Type B pancreatic cell (in vitro differentiated cells): Measurements from ENCODE around the gene BRK1. TPM values are rescaled to one million over a fixed set of nuclear protein-coding genes. Genes with fewer than 3 reads are reported as not detected.

Source experiments
- DNase-seq: peaks from one replicate; pipeline ENCODE4 v3.0.0; 2021; ENCODE audit warnings: mixed read lengths; ENCODE audit not compliant: unreplicated experiment; ENCODE audit errors: extremely low spot score
- H3K27ac Mint-ChIP-seq: 2 replicates; pipeline ENCODE4 v1.8.0; 2021; ENCODE audit warnings: mild to moderate bottlenecking, mixed read lengths
- H3K27me3 Mint-ChIP-seq: 2 replicates; pipeline ENCODE4 v1.8.0; 2021; ENCODE audit warnings: mixed read lengths
- H3K36me3 Mint-ChIP-seq: 2 replicates; pipeline ENCODE4 v1.8.0; 2021; ENCODE audit warnings: mixed read lengths
- H3K4me1 Mint-ChIP-seq: one replicate; pipeline ENCODE4 v1.8.0; 2021; ENCODE audit warnings: mixed read lengths; ENCODE audit not compliant: unreplicated experiment
- H3K4me3 Mint-ChIP-seq: 2 replicates; pipeline ENCODE4 v1.8.0; 2021; ENCODE audit warnings: mild to moderate bottlenecking, mixed read lengths
- H3K9me3 Mint-ChIP-seq: 2 replicates; pipeline ENCODE4 v1.8.0; 2021; ENCODE audit warnings: mixed read lengths
- total RNA-seq: library from RNA; stranded (reverse); gene quantifications from 2 replicates; pipeline ENCODE4 v1.2.1, GENCODE V29; 2021; ENCODE audit warnings: low replicate concordance
- TF ChIP-seq, protein P1 (sequence below): fragments of 200-600 bp; sonication (generic); conservative IDR thresholded peaks from 2 replicates; pipeline ENCODE4 v1.5.0; 2021; ENCODE audit warnings: antibody characterized with exemption, mild to moderate bottlenecking

BRK1 gene
- total RNA-seq, 1 donor from 2014 or later, result 132 TPM

DNA sequence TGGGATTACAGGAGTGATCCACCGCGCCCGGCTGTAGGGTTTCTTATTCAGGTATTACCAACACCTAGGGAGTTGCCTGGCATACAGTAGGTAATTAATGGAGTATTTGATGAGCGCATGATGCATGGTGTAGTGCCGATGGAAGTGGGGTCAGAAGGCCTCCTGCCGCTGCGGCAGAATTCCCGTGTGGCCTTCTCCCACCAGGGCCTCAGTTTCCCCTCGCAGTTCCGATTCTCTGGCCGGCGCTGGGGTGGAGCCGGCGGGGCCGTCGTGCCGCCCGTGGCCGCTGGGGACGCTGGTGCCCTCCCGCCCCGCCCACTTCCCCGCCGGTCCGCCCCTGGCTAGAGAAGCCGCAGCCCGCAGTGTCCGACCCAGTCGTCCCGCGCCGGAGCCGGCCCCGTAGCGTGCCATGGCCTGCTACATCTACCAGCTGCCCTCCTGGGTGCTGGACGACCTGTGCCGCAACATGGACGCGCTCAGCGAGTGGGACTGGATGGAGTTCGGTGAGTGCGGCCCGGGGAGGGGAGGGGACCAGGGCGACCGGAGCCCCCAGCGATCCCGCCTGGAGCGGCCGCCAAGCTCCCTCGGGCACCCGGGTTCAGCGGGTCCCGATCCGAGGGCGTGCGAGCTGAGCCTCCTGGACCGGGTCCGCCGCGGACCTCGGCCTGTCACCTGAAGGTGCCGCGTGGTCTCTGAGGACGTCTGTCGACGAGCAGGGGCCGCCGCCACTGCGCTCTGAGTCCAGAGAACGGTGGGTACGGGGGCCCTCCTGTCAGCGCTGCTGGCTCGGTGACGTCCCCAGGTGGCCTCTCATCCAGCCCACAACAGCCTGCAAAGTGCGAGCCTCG lies 49.3 kb downstream of the BRK1 start, which contains the start of gene IRAK2:
TSS of gene IRAK2 (plus strand) at position 374 of the 848 bp plus-strand sequence. CDS start at position 410, 36 bp downstream.
- Mint-ChIP-seq H3K36me3 (no peaks in the 10 kb centered on the region), H3K4me1 (peaks cover 6% of the 10 kb centered on the region), H3K4me3 (peak within 1 kb of the TSS; percentile 81), H3K27ac (no peak within 1 kb of the TSS), H3K27me3 (peaks cover 9% of the 10 kb centered on the region), H3K9me3 (peaks cover 6% of the 10 kb centered on the region)
- DNase-seq, result peak; percentile 77
- TF ChIP-seq, protein P1, sequence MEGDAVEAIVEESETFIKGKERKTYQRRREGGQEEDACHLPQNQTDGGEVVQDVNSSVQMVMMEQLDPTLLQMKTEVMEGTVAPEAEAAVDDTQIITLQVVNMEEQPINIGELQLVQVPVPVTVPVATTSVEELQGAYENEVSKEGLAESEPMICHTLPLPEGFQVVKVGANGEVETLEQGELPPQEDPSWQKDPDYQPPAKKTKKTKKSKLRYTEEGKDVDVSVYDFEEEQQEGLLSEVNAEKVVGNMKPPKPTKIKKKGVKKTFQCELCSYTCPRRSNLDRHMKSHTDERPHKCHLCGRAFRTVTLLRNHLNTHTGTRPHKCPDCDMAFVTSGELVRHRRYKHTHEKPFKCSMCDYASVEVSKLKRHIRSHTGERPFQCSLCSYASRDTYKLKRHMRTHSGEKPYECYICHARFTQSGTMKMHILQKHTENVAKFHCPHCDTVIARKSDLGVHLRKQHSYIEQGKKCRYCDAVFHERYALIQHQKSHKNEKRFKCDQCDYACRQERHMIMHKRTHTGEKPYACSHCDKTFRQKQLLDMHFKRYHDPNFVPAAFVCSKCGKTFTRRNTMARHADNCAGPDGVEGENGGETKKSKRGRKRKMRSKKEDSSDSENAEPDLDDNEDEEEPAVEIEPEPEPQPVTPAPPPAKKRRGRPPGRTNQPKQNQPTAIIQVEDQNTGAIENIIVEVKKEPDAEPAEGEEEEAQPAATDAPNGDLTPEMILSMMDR, result peak; percentile 88

DNA sequence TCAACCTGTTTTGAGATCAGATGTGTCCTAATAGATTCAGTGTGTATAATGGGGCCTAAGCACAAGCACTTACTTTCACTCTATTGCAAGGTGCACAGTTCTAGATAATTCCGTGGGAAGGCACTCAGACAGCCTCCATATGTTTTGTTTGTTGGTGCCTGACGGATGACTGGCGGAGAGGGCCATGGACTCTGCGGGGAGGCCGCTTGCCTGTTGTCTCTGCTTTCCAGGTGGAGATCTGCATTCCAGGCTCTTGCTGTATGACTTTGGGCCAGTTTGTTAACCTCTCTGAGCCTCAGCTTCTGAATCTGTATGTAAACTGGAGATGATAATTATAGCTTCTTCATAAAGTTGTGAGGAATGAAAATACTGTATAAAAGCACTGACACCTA lies 50.7 kb downstream of the BRK1 start:
- DNase-seq, result no peak
- Mint-ChIP-seq H3K4me1 (no peaks in the 10 kb centered on the region), H3K36me3 (no peaks in the 10 kb centered on the region), H3K4me3 (peak overlapping the region; percentile 72), H3K9me3 (peaks cover 6% of the 10 kb centered on the region), H3K27ac (no peak overlapping the region), H3K27me3 (peaks cover 9% of the 10 kb centered on the region)
- TF ChIP-seq, protein P1, result no peak

DNA sequence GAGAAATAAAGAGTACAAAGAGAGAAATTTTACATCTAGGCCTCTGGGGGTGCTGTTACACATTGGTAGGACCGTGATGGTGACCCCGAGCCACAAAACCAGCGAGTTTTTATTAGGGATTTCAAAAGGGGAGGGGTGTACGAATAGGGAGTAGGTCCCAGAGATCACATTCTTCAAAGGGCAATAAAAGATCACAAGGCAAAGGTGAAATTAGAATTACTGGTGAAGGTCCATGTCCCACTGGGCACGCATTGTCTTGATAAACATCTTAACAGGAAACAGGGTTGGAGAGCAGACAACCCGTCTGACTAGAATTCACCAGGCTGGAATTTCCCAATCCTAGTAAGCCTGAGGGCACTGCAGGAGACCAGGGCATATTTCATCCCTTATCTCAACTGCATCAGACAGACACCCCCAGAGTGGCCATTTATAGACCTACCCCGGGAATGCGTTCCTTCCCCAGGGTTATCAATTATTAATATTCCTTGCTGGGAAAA lies 53.6 kb downstream of the BRK1 start:
- no peaks in the 10 kb centered on the region for H3K4me1 Mint-ChIP-seq
- no peaks in the 10 kb centered on the region for H3K36me3 Mint-ChIP-seq
- no peak overlapping the region for H3K4me3 Mint-ChIP-seq
- no peak overlapping the region for H3K27ac Mint-ChIP-seq
- peaks cover 9% of the 10 kb centered on the region for H3K27me3 Mint-ChIP-seq
- TF ChIP-seq, protein P1, result peak; percentile 46
- H3K9me3 Mint-ChIP-seq, result peaks cover 6% of the 10 kb centered on the region
- DNase-seq, result no peak

DNA sequence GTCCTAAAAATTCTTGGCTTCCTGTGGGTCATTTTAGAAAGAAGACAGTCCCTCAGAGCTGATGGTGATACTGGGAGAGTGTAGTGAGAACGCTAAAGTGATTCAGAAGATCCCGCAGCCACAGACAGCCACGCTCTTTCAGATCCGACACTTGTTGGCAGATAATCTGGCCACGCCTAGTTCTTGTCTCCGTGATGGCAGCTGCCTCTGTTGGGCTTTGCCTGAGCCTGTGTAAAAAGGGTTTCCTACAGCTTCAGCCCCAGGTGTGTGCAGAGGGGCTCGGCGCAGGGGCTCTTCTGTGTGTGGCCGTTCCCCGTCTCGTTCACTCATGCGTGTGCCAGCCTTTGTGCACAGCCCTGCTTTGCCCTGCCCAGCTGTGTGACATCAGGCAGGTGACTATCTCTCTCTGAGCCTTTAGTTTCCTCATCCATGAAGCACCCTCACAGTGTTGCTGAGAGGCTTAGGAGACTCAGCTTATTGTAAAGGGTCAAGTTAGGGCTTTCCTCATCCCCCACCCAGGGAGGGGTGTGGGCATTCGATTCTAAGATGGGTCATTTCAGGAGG lies 55.5 kb downstream of the BRK1 start:
- TF ChIP-seq, protein P1, result no peak
- Mint-ChIP-seq H3K4me1 (no peaks in the 10 kb centered on the region), H3K4me3 (no peak overlapping the region), H3K9me3 (peaks cover 6% of the 10 kb centered on the region), H3K27me3 (peaks cover 7% of the 10 kb centered on the region), H3K27ac (no peak overlapping the region), H3K36me3 (no peaks in the 10 kb centered on the region)
- no peak for DNase-seq

DNA sequence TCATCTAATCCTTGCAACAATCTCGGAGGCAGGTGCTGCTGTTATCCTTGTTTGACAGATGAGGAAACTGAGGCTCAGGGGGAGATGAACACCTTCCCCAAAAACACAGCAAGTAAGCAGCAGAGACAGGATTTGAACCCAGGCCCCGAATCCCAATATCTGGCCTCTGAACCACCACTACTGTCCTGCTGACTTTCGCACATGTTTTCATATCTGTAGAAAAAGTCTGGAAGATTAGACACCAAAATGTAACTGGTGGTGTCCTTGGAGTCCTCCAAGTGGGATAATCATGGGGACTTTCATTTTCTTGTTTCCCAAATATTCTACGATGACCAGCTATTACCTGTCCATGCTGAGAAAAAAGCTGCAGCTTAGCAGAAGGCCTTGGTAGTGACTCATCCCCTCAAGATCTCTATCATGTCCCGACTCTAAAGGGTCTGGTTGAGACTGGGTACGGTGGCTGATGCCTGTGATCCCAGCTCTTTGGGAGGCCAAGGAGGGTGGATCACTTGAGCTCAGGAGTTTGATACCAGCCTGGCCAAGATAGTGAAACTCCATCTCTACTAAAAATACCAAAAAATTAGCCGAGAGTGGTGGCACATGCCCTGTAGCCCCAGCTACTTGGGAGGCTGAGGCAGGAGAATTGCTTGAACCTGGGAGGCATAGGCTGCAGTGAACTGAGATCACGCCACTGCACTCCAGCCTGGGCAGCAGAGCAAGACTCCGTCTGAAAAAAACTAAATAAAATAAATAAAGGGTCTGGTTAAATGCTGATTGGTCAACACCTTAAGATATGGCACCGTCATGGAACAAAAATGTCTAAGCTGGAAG lies 57.8 kb downstream of the BRK1 start:
- Mint-ChIP-seq H3K27me3 (no peaks in the 10 kb centered on the region), H3K27ac (no peak overlapping the region), H3K4me1 (no peaks in the 10 kb centered on the region), H3K4me3 (no peak overlapping the region), H3K36me3 (no peaks in the 10 kb centered on the region), H3K9me3 (peaks cover 6% of the 10 kb centered on the region)
- no peak for DNase-seq
- TF ChIP-seq, protein P1, result no peak
